ENCODE results near the gene CD4. TPM values are rescaled to one million over a fixed set of nuclear protein-coding genes. Genes with fewer than 3 reads are reported as not detected.

CD4 gene
- total RNA-seq, 1 experiment from 2014 or later = not detected

GRCh38 chr12:6795088-6795487, 5.8 kb downstream of the CD4 start:
- ChIA-PET CTCF (interaction anchor here (1.0 kb wide), 1 partner anchor 106 kb away, joined by 7 read pairs; the partner anchor contains the start of gene ZNF384), POLR2A (no interaction called here)
- no peaks in the 10 kb centered on the region for H3K36me3 Mint-ChIP-seq (ENCODE audit: insufficient read depth, unreplicated experiment)
- no peaks in the 10 kb centered on the region for H3K4me1 ChIP-seq
- TF ChIP-seq CTCF (IDR thresholded peaks at IDR 0.05; ENCODE audit: insufficient read depth in 1 of 2, low read depth in 1 of 2, low read length in 1 of 2, severe bottlenecking in 1 of 2, unreplicated experiment in 1 of 2) = no peak
- H3K36me3 ChIP-seq (ENCODE audit: control insufficient read depth, insufficient read depth, low read length) = no peaks in the 10 kb centered on the region
- no peaks in the 10 kb centered on the region for H3K9me3 ChIP-seq
- DNase-seq = no peak
- no peak overlapping the region for H3K4me3 Mint-ChIP-seq (ENCODE audit: unreplicated experiment)
- H3K4me3 ChIP-seq (ENCODE audit: low read depth, low read length) = no peak overlapping the region
- no peak overlapping the region for H3K27ac Mint-ChIP-seq (ENCODE audit: unreplicated experiment)
- no peaks in the 10 kb centered on the region for H3K27me3 ChIP-seq (replicated peaks; ENCODE audit: control insufficient read depth, insufficient read depth, low read length)
- peaks cover 11% of the 10 kb centered on the region for H3K9me3 Mint-ChIP-seq (ENCODE audit: unreplicated experiment)
- peaks cover 21% of the 10 kb centered on the region for H3K4me1 Mint-ChIP-seq (ENCODE audit: low read depth, unreplicated experiment)
- no peaks in the 10 kb centered on the region for H3K27me3 Mint-ChIP-seq (ENCODE audit: insufficient read depth, unreplicated experiment)
- intact Hi-C loops (cut with micrococcal nuclease; ENCODE audit: unreplicated experiment) = no loop called here
- BruUV-seq (replicated peaks) = no TSS peak

GRCh38 chr12:6796576-6796975, 7.2 kb downstream of the CD4 start:
- TF ChIP-seq CTCF (IDR thresholded peaks at IDR 0.05; ENCODE audit: insufficient read depth in 1 of 2, low read depth in 1 of 2, low read length in 1 of 2, severe bottlenecking in 1 of 2, unreplicated experiment in 1 of 2) = no peak
- H3K27ac Mint-ChIP-seq (ENCODE audit: unreplicated experiment) = no peak overlapping the region
- POLR2A ChIA-PET = no interaction called here

GRCh38 chr12:6799147-6799546, 9.8 kb downstream of the CD4 start:
- H3K4me3 Mint-ChIP-seq (ENCODE audit: unreplicated experiment) = no peak overlapping the region
- CTCF ChIA-PET = no interaction called here

More at GRCh38 chr12:6796576-6796975, 7.2 kb downstream of the CD4 start:
- BruUV-seq (replicated peaks) = no TSS peak
- Mint-ChIP-seq H3K36me3 (ENCODE audit: insufficient read depth, unreplicated experiment) (no peaks in the 10 kb centered on the region), H3K4me1 (ENCODE audit: low read depth, unreplicated experiment) (peaks cover 21% of the 10 kb centered on the region), H3K27me3 (ENCODE audit: insufficient read depth, unreplicated experiment) (no peaks in the 10 kb centered on the region), H3K9me3 (ENCODE audit: unreplicated experiment) (peaks cover 11% of the 10 kb centered on the region), H3K4me3 (ENCODE audit: unreplicated experiment) (no peak overlapping the region)
- H3K27me3 ChIP-seq (replicated peaks; ENCODE audit: control insufficient read depth, insufficient read depth, low read length) = no peaks in the 10 kb centered on the region
- no peaks in the 10 kb centered on the region for H3K9me3 ChIP-seq
- CTCF ChIA-PET = no interaction called here
- H3K4me3 ChIP-seq (ENCODE audit: low read depth, low read length) = no peak overlapping the region
- no peak for DNase-seq
- no peaks in the 10 kb centered on the region for H3K4me1 ChIP-seq
- intact Hi-C loops (cut with micrococcal nuclease; ENCODE audit: unreplicated experiment) = no loop called here
- H3K36me3 ChIP-seq (ENCODE audit: control insufficient read depth, insufficient read depth, low read length) = no peaks in the 10 kb centered on the region

More at GRCh38 chr12:6799147-6799546, 9.8 kb downstream of the CD4 start:
- no peaks in the 10 kb centered on the region for H3K4me1 ChIP-seq
- peaks cover 21% of the 10 kb centered on the region for H3K4me1 Mint-ChIP-seq (ENCODE audit: low read depth, unreplicated experiment)
- no TSS peak for BruUV-seq (replicated peaks)
- no peak overlapping the region for H3K27ac Mint-ChIP-seq (ENCODE audit: unreplicated experiment)
- H3K9me3 Mint-ChIP-seq (ENCODE audit: unreplicated experiment) = peaks cover 11% of the 10 kb centered on the region
- DNase-seq = no peak
- H3K36me3 ChIP-seq (ENCODE audit: control insufficient read depth, insufficient read depth, low read length) = no peaks in the 10 kb centered on the region
- H3K27me3 Mint-ChIP-seq (ENCODE audit: insufficient read depth, unreplicated experiment) = no peaks in the 10 kb centered on the region
- no peaks in the 10 kb centered on the region for H3K36me3 Mint-ChIP-seq (ENCODE audit: insufficient read depth, unreplicated experiment)
- intact Hi-C loops (cut with micrococcal nuclease; ENCODE audit: unreplicated experiment) = no loop called here
- H3K9me3 ChIP-seq = peaks cover 1% of the 10 kb centered on the region
- no peak for TF ChIP-seq CTCF (IDR thresholded peaks at IDR 0.05; ENCODE audit: insufficient read depth in 1 of 2, low read depth in 1 of 2, low read length in 1 of 2, severe bottlenecking in 1 of 2, unreplicated experiment in 1 of 2)
- no peaks in the 10 kb centered on the region for H3K27me3 ChIP-seq (replicated peaks; ENCODE audit: control insufficient read depth, insufficient read depth, low read length)
- no peak overlapping the region for H3K4me3 ChIP-seq (ENCODE audit: low read depth, low read length)
- POLR2A ChIA-PET = no interaction called here
